ENCODE measurements around the gene ADAT2.

DNA sequence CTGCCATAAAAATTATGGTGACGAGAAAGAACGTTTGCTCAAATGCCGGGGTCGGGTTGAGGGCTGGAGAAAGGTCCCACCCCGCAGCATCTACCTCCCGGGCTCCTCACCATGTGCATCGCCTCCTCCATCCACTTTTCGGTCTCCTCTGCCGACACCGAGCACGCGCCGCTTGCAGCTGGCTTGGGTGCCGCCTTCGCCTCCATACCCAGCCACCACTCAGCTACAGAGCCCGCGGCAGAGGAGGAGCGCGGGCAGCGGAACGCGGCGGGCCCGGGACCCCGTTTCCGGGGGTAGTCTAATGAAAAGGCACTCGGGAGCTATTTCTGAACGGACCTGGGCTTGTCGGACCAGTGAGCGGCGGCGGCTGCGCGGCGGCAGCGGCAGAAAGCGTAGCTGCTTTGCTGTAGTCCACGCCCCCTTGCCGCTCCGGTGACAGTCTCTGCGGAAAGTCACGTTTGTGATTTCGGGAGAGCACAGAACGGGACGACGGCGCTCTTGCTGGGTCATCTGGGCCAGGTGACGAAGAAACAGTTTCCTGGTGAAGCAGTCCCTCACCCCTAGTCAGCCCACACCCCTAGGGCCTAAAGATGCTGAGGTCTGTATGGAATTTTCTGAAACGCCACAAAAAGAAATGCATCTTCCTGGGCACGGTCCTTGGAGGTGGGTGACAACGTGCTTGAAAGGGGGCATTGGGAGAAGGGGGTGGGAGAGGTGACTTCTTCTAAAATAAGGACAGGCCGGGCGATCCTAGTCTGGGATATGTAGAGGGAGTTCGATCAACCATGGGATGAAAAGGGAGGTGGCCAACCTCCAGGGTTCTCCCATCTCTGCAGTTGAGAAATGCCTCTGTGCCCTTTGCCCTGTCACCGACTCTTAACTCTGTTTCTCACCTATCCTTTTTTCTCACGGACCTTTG, at the start of gene ADAT2, which contains the start of gene PEX3:
- TF ChIP-seq, protein P1, sequence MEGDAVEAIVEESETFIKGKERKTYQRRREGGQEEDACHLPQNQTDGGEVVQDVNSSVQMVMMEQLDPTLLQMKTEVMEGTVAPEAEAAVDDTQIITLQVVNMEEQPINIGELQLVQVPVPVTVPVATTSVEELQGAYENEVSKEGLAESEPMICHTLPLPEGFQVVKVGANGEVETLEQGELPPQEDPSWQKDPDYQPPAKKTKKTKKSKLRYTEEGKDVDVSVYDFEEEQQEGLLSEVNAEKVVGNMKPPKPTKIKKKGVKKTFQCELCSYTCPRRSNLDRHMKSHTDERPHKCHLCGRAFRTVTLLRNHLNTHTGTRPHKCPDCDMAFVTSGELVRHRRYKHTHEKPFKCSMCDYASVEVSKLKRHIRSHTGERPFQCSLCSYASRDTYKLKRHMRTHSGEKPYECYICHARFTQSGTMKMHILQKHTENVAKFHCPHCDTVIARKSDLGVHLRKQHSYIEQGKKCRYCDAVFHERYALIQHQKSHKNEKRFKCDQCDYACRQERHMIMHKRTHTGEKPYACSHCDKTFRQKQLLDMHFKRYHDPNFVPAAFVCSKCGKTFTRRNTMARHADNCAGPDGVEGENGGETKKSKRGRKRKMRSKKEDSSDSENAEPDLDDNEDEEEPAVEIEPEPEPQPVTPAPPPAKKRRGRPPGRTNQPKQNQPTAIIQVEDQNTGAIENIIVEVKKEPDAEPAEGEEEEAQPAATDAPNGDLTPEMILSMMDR (IDR thresholded peaks at IDR 0.05), result peak in 1 of 3 experiments; percentile 22
- no peak for TF ChIP-seq POLR2A (IDR thresholded peaks at IDR 0.05)
